COR-L47 (cell line): ENCODE data around the gene GRID1.
"Not testable (repeated sequence)": the region's sequence is repeated elsewhere in the genome, so short reads cannot be mapped to it uniquely, and the experiment has no call there.

Experiments
- DNase-seq: peaks from one replicate; lab custom pipeline; 2025; lab: John Stamatoyannopoulos, UW

Gene GRID1

GRCh38 chr10:86107611-86108310 is 258.8 kb downstream of the GRID1 start:
- not testable (repeated sequence) for DNase-seq

- DNase-seq, result no peak
Measured at GRCh38 chr10:86107131-86107530, 259.5 kb downstream of the GRID1 start.

GRCh38 chr10:86106616-86107015 is 260.0 kb downstream of the GRID1 start:
- no peak for DNase-seq

- no peak for DNase-seq
Measured at GRCh38 chr10:86105640-86106039, 261.0 kb downstream of the GRID1 start.

- no peak for DNase-seq
Measured at GRCh38 chr10:86105181-86105580, 261.4 kb downstream of the GRID1 start.

GRCh38 chr10:86104611-86105145 is 261.9 kb downstream of the GRID1 start:
- DNase-seq, result no peak

GRCh38 chr10:86104156-86104555 is 262.4 kb downstream of the GRID1 start:
- DNase-seq, result no peak

- no peak for DNase-seq
Measured at GRCh38 chr10:86103391-86104101, 263.0 kb downstream of the GRID1 start.

GRCh38 chr10:86102451-86102850 is 264.1 kb downstream of the GRID1 start:
- no peak for DNase-seq

- DNase-seq, result no peak
Measured at GRCh38 chr10:86102031-86102430, 264.6 kb downstream of the GRID1 start.

GRCh38 chr10:86100581-86101061 is 266.0 kb downstream of the GRID1 start:
- DNase-seq, result peak; percentile 33

- no peak for DNase-seq
Measured at GRCh38 chr10:86099542-86100334, 266.9 kb downstream of the GRID1 start.

- DNase-seq, result no peak
Measured at GRCh38 chr10:86098187-86098881, 268.3 kb downstream of the GRID1 start.

GRCh38 chr10:86095061-86095460 is 271.5 kb downstream of the GRID1 start:
- not testable (repeated sequence) for DNase-seq

GRCh38 chr10:86092311-86092710 is 274.3 kb downstream of the GRID1 start:
- DNase-seq, result not testable (repeated sequence)

- no peak for DNase-seq
Measured at GRCh38 chr10:86091216-86091615, 275.4 kb downstream of the GRID1 start.

GRCh38 chr10:86090807-86091206 is 275.8 kb downstream of the GRID1 start:
- no peak for DNase-seq

- no peak for DNase-seq
Measured at GRCh38 chr10:86087716-86088115, 278.9 kb downstream of the GRID1 start.

GRCh38 chr10:86086418-86086817 is 280.2 kb downstream of the GRID1 start:
- DNase-seq, result no peak

- DNase-seq, result no peak
Measured at GRCh38 chr10:86085686-86086085, 280.9 kb downstream of the GRID1 start.

- no peak for DNase-seq
Measured at GRCh38 chr10:86085136-86085535, 281.5 kb downstream of the GRID1 start.

- DNase-seq, result no peak
Measured at GRCh38 chr10:86084585-86084984, 282.0 kb downstream of the GRID1 start.
